ENCODE data around the gene QDPR.

The QDPR gene

GRCh38 chr4:17526695-17527477 lies 15.0 kb upstream of the QDPR start:
- DNase-seq: no peak

- DNase-seq: no peak
Measured at GRCh38 chr4:17523662-17524061, 11.8 kb upstream of the QDPR start.

- DNase-seq: no peak
Measured at GRCh38 chr4:17521595-17521994, 9.7 kb upstream of the QDPR start.

GRCh38 chr4:17517664-17518063 lies 5.8 kb upstream of the QDPR start:
- no peak for DNase-seq

GRCh38 chr4:17516980-17517379 lies 5.1 kb upstream of the QDPR start:
- no peak for DNase-seq

GRCh38 chr4:17515445-17516407 lies 3.8 kb upstream of the QDPR start:
- no peak for DNase-seq

DNA sequence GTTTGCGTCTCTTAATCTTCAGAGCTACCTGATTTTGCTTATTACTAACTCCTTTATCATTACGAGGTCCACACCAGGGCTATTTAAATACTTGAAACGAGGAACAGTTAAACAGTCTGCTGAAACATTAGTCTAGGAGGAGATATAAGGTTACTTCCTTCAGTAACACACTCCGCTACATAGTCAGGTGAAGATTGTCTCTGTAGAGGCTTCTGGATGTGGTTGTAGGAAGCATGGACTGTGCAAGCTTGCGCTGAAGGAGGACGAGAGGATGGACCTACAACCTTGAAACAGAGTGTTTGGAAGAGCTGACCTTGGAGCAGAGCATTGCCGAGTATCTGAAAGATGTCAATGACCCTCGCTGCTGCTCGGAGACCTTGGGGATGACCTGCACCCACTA lies 3.0 kb upstream of the QDPR start, which contains the start of gene CLRN2:
CLRN2 (plus strand) TSS at position 301 of the 400 bp plus-strand sequence. CDS start 102 bp downstream, outside the sequence.
- DNase-seq: no peak

GRCh38 chr4:17512973-17513665 lies 1.2 kb upstream of the QDPR start:
- no peak for DNase-seq

DNA sequence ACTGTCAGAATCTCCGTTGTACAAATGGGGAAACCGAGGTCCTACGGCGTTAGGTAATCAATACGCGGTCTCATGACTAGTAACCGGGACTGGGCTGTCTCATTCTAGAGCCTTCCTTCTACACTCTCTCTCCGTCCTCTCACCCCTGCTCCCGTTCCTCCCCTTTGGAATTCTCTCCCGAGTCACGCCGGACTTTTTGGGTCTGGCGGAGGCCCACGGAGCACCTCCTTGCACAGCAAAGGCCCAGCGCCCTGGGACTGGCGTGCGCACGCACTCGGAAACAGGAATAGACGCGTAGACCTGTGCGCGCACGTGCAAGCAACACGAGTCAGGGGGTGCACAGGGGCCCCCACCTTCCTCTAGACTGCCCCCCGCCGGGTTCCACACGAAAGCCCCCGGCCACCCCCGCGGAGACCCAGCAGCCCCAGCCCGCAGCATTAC lies 361 bp downstream of the QDPR start:
- no peak for DNase-seq

- DNase-seq: no peak
Measured at GRCh38 chr4:17511051-17511450, 839 bp downstream of the QDPR start.

DNA sequence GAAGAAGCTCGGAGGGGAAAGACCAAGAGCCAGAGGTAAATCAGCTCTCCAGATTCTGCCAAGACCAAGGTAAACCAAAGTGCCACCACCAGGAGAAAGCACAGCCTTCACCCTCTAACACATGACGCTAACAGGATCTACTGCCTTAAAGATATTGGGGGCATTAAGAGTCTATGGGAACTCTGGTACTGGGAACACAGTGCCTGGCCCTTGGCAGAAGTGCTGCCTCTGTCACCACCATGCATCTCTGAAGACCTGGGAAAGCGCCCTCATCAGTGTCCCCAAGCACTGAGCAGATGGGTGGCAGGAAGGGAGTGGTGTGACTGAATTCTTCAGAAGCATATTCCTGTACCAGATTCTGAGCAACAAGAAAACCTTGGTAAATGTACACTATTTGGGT lies 1.3 kb downstream of the QDPR start:
- no peak for DNase-seq

DNA sequence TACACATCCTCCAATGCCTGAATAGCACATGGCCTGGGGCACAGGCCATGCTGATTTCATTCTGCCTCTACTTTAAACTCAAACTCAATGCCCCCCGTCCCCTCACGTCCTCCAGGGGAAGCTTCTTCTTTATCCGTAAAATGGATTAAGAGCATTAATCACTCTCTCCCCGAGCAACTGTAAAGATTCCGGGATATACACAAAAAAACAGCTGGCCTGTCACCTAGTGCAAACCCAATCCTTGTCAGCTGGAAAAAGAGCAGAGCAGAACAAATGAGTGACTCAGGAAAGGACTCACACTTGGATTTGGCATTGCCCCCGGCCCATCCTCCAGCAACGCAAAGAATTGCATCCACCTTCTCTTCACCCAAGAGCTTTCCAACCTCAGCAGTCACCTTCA lies 7.8 kb downstream of the QDPR start:
- no peak for DNase-seq

DNA sequence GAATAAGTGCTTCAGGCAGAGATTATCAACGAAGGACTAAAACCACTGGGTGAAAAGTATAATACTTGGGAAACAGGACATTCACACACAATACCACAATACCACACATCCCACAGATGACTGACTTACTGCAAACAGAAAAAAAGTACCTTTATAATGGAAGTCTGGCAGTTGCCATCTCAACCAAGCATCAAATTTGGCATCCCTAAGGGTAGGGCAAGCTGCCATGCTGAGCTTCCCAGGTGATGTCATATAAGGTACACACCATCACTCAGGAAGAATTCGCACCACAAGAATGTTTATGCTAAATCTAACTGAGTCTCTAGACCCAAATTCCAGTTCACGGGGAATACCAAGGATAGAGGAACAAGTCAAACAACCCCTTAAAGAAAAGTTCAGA lies 9.1 kb downstream of the QDPR start:
- DNase-seq: no peak

DNA sequence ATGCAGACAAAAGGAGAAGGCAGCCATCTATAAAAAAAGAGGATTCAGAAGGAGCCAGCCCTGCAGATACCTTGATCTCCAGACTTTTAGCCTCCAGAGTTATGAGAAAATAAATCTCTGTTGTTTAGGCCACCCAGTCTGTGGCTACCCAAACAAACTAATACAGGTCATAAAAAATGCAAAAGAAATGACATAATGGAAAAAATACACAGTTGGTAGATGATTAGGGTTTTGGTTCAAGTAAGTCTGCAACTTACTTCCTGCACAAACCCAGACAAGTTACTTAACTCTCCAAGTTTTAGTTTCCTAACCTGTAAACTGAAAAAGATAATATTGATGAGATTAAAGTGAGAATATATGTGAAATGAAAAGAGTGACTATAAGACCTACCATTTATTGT lies 11.3 kb downstream of the QDPR start:
- DNase-seq: no peak

GRCh38 chr4:17497890-17498523 lies 13.9 kb downstream of the QDPR start:
- DNase-seq: no peak

DNA sequence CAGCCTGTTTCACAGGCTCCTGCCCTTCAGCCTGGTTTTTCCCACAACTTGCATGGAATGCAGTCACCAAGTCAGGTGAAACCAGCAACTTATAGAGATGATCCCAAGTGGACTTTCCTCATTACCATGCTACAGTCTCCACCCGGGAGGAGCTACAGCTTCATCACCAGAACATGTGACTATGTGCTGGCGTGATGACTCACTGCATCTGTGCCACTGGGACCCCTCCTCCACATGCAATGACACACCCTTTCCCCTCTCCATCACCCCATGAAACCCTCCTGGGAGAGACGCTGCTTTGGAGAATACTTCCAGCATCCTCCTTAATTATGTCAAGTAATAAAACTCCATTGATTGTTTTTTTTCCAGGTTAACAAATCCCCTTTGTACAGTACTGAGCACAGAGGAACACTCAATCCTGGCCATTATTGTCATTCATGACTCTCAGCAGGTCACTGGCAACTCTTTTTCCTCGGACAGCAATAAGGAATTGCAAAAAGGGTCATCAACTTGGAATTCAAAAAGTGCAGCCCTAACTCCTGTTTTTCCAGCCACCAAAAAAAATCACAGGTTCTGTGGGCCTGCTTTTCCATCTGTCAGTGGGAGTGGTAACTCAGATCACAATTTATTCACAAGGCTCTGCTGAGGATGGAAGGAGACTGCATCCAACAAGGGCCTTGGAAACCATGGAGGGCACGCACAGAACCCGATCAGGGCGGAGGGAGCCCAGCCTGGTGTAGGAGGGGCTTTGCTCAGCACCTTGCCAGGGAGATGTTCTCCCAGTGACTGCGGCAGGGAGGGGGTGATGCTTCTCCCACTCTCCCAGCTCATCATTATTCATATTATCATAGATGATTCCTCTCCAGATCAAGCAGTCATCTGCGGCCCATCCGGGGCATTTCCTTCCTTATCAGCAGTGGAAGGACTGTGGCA lies 17.4 kb downstream of the QDPR start:
- DNase-seq: no peak

DNA sequence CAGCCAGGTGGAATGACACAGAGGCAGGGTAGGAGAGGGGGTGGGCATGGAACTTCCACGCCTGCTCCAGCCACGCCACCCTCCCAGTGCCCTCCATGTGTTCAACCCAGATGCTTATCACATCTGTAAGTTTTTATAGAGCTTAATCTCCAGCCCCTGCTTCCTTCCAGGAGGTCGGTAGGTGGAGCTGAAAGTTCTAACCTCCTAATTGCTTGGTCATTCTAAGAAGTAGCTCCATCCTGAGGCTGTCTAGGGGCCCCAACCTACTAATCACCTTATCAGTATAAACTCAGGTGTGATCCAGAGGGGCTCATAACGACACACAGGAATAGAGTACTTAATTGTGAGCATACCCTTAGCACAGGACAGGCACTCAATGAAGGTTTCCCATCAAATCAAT lies 18.3 kb downstream of the QDPR start:
- DNase-seq: no peak

DNA sequence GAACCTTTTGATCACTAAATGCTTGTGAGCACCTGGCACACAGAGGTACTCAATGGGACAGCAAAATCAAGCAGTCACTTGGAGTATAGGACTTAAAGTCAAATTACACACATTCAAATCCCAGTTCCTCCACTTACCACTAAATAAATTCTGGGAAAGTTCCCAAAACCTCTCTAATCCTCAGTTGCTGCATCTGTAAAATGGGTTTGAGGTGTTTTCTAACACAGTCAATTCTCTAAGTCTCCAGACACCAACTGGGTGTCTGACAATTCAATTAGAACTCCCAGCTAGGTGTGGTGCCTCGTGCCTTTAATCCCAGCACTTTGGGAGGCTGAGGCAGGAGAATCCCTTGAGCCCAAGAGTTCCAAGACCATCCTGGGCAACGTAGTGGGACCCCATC lies 19.0 kb downstream of the QDPR start:
- DNase-seq: no peak

- no peak for DNase-seq
Measured at GRCh38 chr4:17492058-17492741, 19.7 kb downstream of the QDPR start.

DNA sequence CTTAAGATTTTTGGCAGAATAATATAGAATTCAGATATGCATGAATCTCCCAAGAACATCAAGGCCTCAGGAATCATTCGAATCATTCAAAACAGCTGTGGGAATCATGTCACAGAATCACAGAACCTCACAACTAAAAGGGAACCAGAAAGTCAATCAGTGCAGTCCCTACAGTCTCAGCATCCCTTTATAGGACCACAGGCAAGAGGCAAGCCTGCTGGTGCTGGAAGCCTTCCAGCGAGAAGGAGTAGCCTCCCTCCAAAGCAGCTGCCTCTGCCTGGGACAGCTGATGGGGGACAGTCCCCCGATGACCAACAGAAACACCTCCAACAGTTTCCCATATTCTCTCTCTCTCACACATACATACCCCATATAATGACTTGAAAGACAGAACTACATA lies 20.7 kb downstream of the QDPR start:
- no peak for DNase-seq

DNA sequence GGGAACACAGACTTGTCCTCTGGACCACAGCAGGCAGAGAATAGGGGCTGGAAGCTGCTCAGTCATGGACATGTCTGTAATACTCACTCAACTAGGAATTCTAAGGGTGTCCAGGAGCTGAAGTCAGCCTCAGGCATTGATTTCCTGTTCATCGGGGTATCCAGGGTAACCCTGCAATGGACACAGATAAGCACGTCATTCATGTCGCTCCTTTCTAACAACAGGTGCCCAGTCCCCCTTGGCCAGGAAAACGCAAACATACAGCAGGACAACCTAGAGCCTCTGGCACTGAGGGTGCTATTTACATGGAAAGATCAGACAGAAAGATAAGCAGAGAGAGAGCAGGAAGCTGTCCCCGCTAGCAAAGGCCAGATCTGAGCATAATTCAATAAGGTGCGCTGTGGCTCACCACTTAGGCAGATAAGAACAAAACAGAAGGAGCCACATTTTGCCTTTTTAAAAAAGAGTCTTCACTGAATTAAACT lies 21.3 kb downstream of the QDPR start:
- DNase-seq: no peak

Data from NCI-H1694 treated with DMSO at 0.1 percent for 48 hours (cell line).